Cardiac muscle cell (in vitro differentiated cells and primary cell): Measurements from ENCODE around the gene CHST1. TPM values are rescaled to one million over a fixed set of nuclear protein-coding genes. Genes with fewer than 3 reads are reported as not detected.

Source experiments
- DNase-seq, 2 donors: peaks; one replicate each; pipeline versions ENCODE4 v3.0.0 to v3.0.0-alpha.2; 2010 to 2017; ENCODE audit warnings: low read depth in 1 of 2, low spot score in 1 of 2
- H3K27ac ChIP-seq: fragments of 200-600 bp; sonication (generic); 2 replicates; pipeline ENCODE4 v1.5.1; 2016
- H3K27me3 ChIP-seq: fragments of 200-600 bp; sonication (generic); 2 replicates; pipeline ENCODE4 v1.6.0; 2016; ENCODE audit warnings: control low read depth
- H3K36me3 ChIP-seq: fragments of 200-600 bp; sonication (generic); 2 replicates; pipeline ENCODE4 v1.5.1; 2016; ENCODE audit warnings: control low read depth
- H3K4me1 ChIP-seq: fragments of 200-600 bp; sonication (generic); 2 replicates; pipeline ENCODE4 v1.8.1; 2017; ENCODE audit warnings: low read depth, mild to moderate bottlenecking, mixed run types
- H3K4me3 ChIP-seq: fragments of 200-600 bp; sonication (generic); 2 replicates; pipeline ENCODE4 v1.5.1; 2016; ENCODE audit warnings: mild to moderate bottlenecking
- H3K9me3 ChIP-seq: fragments of 200-600 bp; sonication (generic); 2 replicates; pipeline ENCODE4 v1.5.1; 2017; ENCODE audit warnings: low read depth, mild to moderate bottlenecking, control low read depth
- CTCF ChIP-seq: IDR thresholded peaks from 2 replicates; pipeline ENCODE4 v1.5.1; 2012; ENCODE audit warnings: low read depth, mild to moderate bottlenecking, low read length
- polyA plus RNA-seq: library from polyadenylated mRNA; unstranded; fragments of >200 nt; fragmentation: Nextera tagmentation; extraction: Ambion mirVana; gene quantifications from 2 replicates; pipeline ENCODE4 v1.2.1, GENCODE V29; 2016
- total RNA-seq: library from RNA; depleted of rRNA; stranded (reverse); fragments of >200 nt; gene quantifications from 2 replicates; pipeline ENCODE4 v1.2.3, GENCODE V29; 2016

Gene CHST1
- total and polyA plus RNA-seq, 2 experiments from 2014 or later: 2.5 to 4.3 TPM

GRCh38 chr11:45687836-45688235 lies 22.4 kb upstream of the CHST1 start:
- Histone ChIP-seq H3K27ac (no peak overlapping the region), H3K4me1 (peaks cover 29% of the 10 kb centered on the region), H3K4me3 (no peak overlapping the region), H3K36me3 (no peaks in the 10 kb centered on the region), H3K27me3 (peaks cover 8% of the 10 kb centered on the region), H3K9me3 (no peaks in the 10 kb centered on the region)
- no peak for DNase-seq
- TF ChIP-seq CTCF: no peak

DNA sequence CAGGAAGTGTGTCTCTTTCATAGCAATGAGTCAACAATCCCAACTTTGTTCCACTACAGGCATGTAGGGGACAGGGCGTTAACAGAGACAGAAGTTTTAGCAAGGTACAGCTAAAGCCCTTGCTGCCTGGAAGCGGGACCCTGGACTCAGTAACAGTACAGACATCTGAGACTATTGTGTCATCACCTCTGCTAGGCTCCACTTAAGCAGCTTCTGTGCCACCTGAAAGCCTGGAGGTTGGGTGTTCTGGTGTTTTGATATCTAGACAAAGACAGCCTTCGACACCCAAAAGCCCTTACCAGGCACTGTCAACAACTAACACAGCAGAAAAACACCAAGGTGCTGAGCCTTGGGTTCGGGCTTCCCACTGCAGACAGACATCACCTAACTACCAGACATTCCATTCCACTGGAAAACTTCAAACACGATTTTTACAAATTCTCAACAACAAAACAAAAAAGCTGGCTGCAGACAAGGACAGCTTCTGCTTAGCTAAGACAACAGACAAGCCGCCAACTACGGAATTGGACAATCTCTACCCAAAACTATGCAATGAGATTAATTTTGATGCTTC lies 20.6 kb upstream of the CHST1 start:
- TF ChIP-seq CTCF: no peak
- peaks cover 25% of the 10 kb centered on the region for H3K27me3 ChIP-seq
- peaks cover 29% of the 10 kb centered on the region for H3K4me1 ChIP-seq
- peak in 1 of 2 donors; percentile 68 for DNase-seq
- H3K9me3 ChIP-seq: no peaks in the 10 kb centered on the region
- no peaks in the 10 kb centered on the region for H3K36me3 ChIP-seq
- no peak overlapping the region for H3K4me3 ChIP-seq
- H3K27ac ChIP-seq: no peak overlapping the region

DNA sequence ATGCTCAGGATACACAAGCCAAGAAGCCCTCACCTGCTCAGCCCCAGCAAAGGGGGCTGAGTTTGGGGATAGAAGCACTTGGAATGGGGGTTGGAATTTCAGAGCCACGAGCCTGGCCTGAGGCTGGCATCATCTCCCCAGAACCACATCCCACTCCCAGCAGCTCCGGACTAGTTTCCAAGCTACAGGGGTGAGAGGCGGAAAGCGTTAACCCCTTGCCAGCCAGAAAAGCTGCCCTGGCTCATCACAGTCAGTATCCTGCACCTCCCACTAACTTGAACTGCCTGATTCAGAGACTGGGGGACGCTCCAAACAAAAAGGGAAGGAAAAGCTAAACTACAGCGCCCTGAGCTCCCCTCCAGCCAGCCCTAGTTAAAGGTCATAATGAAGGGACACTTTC lies 19.0 kb upstream of the CHST1 start:
- no peaks in the 10 kb centered on the region for H3K9me3 ChIP-seq
- no peak for DNase-seq

GRCh38 chr11:45683271-45684058 lies 18.0 kb upstream of the CHST1 start:
- TF ChIP-seq CTCF: no peak
- DNase-seq: peak in 1 of 2 donors; percentile 19
- H3K4me1 ChIP-seq: peaks cover 29% of the 10 kb centered on the region

More for the DNA sequence above, 19.0 kb upstream of the CHST1 start:
- H3K4me3 ChIP-seq: no peak overlapping the region
- TF ChIP-seq CTCF: no peak
- H3K27ac ChIP-seq: no peak overlapping the region
- H3K27me3 ChIP-seq: peaks cover 38% of the 10 kb centered on the region
- peaks cover 29% of the 10 kb centered on the region for H3K4me1 ChIP-seq
- no peaks in the 10 kb centered on the region for H3K36me3 ChIP-seq

GRCh38 chr11:45679806-45680205 lies 14.4 kb upstream of the CHST1 start:
- Histone ChIP-seq H3K27me3 (peaks cover 44% of the 10 kb centered on the region), H3K27ac (no peak overlapping the region), H3K4me1 (peaks cover 6% of the 10 kb centered on the region), H3K9me3 (no peaks in the 10 kb centered on the region), H3K4me3 (no peak overlapping the region), H3K36me3 (no peaks in the 10 kb centered on the region)
- peak in 1 of 2 donors; percentile 52 for DNase-seq
- TF ChIP-seq CTCF: no peak

More at GRCh38 chr11:45683271-45684058, 18.0 kb upstream of the CHST1 start:
- Histone ChIP-seq H3K9me3 (no peaks in the 10 kb centered on the region), H3K36me3 (no peaks in the 10 kb centered on the region), H3K27ac (no peak overlapping the region), H3K27me3 (peaks cover 36% of the 10 kb centered on the region), H3K4me3 (no peak overlapping the region)
